ENCODE results near the gene USP31. TPM values are rescaled to one million over a fixed set of nuclear protein-coding genes. Genes with fewer than 3 reads are reported as not detected.

USP31 gene
- total and polyA plus RNA-seq, 7 donors: 7.7 to 21.5 (median 16.4) TPM

- no peak for TF ChIP-seq CTCF (IDR thresholded peaks at IDR 0.05)
- intact Hi-C loops (cut with DNase I): no loop called here
- DNase-seq (no peak), ATAC-seq (no peak)
- WGBS, 3 donors: 41 to 50% (median 49%) methylated on average over 1 of the region's 1 CpG
- Histone ChIP-seq H3K36me3 (ENCODE audit: insufficient read depth in 1 of 2, low read depth in 1 of 2) (no peaks in the 10 kb centered on the region), H3K9me3 (peaks cover 9% of the 10 kb centered on the region), H3K4me1 (no peaks in the 10 kb centered on the region), H3K27me3 (ENCODE audit: insufficient read depth in 3 of 3, low read length in 2 of 3) (peaks cover 0 to 2% (median 2%) of the 10 kb centered on the region in 3 donors), H3K4me3 (no peak overlapping the region), H3K27ac (no peak overlapping the region)
Measured at GRCh38 chr16:23045025-23045424, 104.2 kb downstream of the USP31 start.

GRCh38 chr16:23040246-23040645 lies 109.0 kb downstream of the USP31 start:
- Histone ChIP-seq H3K4me3 (no peak overlapping the region), H3K9me3 (peaks cover 1% of the 10 kb centered on the region), H3K4me1 (no peaks in the 10 kb centered on the region), H3K27ac (no peak overlapping the region), H3K36me3 (ENCODE audit: insufficient read depth in 1 of 2, low read depth in 1 of 2) (no peaks in the 10 kb centered on the region), H3K27me3 (ENCODE audit: insufficient read depth in 3 of 3, low read length in 2 of 3) (no peaks in the 10 kb centered on the region)
- 79 to 83% (median 81%) methylated on average over 4 of the region's 4 CpGs for WGBS, 3 donors
- TF ChIP-seq CTCF (IDR thresholded peaks at IDR 0.05): no peak
- ATAC-seq (no peak), DNase-seq (no peak)
- intact Hi-C loops (cut with DNase I): no loop called here

GRCh38 chr16:23039118-23039517 lies 110.1 kb downstream of the USP31 start:
- no peak for TF ChIP-seq CTCF (IDR thresholded peaks at IDR 0.05)
- intact Hi-C loops (cut with DNase I): no loop called here
- no peaks in the 10 kb centered on the region for H3K27me3 ChIP-seq (ENCODE audit: insufficient read depth in 3 of 3, low read length in 2 of 3)
- no peaks in the 10 kb centered on the region for H3K9me3 ChIP-seq
- no peak for ATAC-seq
- DNase-seq: no peak
- H3K4me1 ChIP-seq: no peaks in the 10 kb centered on the region
- H3K36me3 ChIP-seq (ENCODE audit: insufficient read depth in 1 of 2, low read depth in 1 of 2): no peaks in the 10 kb centered on the region
- no peak overlapping the region for H3K27ac ChIP-seq
- 73 to 79% (median 75%) methylated on average over 4 of the region's 4 CpGs for WGBS, 3 donors
- H3K4me3 ChIP-seq: no peak overlapping the region

GRCh38 chr16:23035240-23035639 lies 114.0 kb downstream of the USP31 start:
- Histone ChIP-seq H3K27me3 (ENCODE audit: insufficient read depth in 3 of 3, low read length in 2 of 3) (peaks cover 0 to 16% (median 3%) of the 10 kb centered on the region in 3 donors), H3K4me1 (no peaks in the 10 kb centered on the region), H3K4me3 (no peak overlapping the region), H3K9me3 (peaks cover 7% of the 10 kb centered on the region), H3K27ac (no peak overlapping the region), H3K36me3 (ENCODE audit: insufficient read depth in 1 of 2, low read depth in 1 of 2) (no peaks in the 10 kb centered on the region)
- DNase-seq: no peak
- WGBS, 3 donors: 0 to 47% (median 0%) methylated on average over 1 of the region's 1 CpG
- ATAC-seq: no peak
- TF ChIP-seq CTCF (IDR thresholded peaks at IDR 0.05): no peak
- intact Hi-C loops (cut with DNase I): no loop called here

GRCh38 chr16:23031508-23032098 lies 117.6 kb downstream of the USP31 start:
- Histone ChIP-seq H3K36me3 (ENCODE audit: insufficient read depth in 1 of 2, low read depth in 1 of 2) (no peaks in the 10 kb centered on the region), H3K4me3 (no peak overlapping the region), H3K4me1 (no peaks in the 10 kb centered on the region), H3K9me3 (peaks cover 7% of the 10 kb centered on the region), H3K27ac (no peak overlapping the region), H3K27me3 (ENCODE audit: insufficient read depth in 3 of 3, low read length in 2 of 3) (peaks cover 0 to 19% (median 3%) of the 10 kb centered on the region in 3 donors)
- DNase-seq: no peak
- intact Hi-C loops (cut with DNase I): no loop called here
- ATAC-seq: no peak
- 20 to 30% (median 26%) methylated on average over 6 of the region's 6 CpGs for whole genome bisulfite sequencing, 3 donors
- no peak for TF ChIP-seq CTCF (IDR thresholded peaks at IDR 0.05)
